Tibial nerve (tissue), 4 donors: ENCODE measurements around the gene CMSS1.
A peak's percentile ranks its signal among the peaks of the same experiment; 100 is the strongest.

Experiments used
- CTCF ChIP-seq, 5 experiments: fragments of 200-600 bp in 3 of 5; fragments of 450-650 bp in 2 of 5; sonication (generic) in 3 of 5; IDR thresholded peaks; one replicate each; pipeline ENCODE4 v1.5.1; 2016 to 2019; ENCODE audit warnings: antibody characterized with exemption in 5 of 5, mild to moderate bottlenecking in 3 of 5, moderate library complexity in 2 of 5
- EP300 ChIP-seq, 2 donors: sonication (generic); formaldehyde crosslinking; IDR thresholded peaks; one replicate each; pipeline ENCODE4 v1.6.1; 2017; ENCODE audit warnings: antibody characterized with exemption in 2 of 2, mild to moderate bottlenecking in 1 of 2
- POLR2A ChIP-seq, 2 donors: fragments of 450-650 bp; IDR thresholded peaks; one replicate each; pipeline ENCODE4 v1.6.1; 2017; ENCODE audit warnings: antibody characterized with exemption in 2 of 2, mild to moderate bottlenecking in 2 of 2, moderate library complexity in 2 of 2

- TF ChIP-seq POLR2A (IDR thresholded peaks at IDR 0.05) (no peak), CTCF (IDR thresholded peaks at IDR 0.05) (no peak), EP300 (IDR thresholded peaks at IDR 0.05) (peak; percentile 25 to 76)
Observed at GRCh38 chr3:99901200-99901926, 83.7 kb downstream of the CMSS1 start.
